ENCODE data around the gene ADAMTS9.

- TF ChIP-seq CTCF (IDR thresholded peaks at IDR 0.05) (no peak), POLR2A (IDR thresholded peaks at IDR 0.05) (no peak)
Observed at GRCh38 chr3:64555351-64555750, 132.4 kb downstream of the ADAMTS9 start.

Measured in heart left ventricle (tissue), 13 donors.